HepG2 (cell line): Measurements from ENCODE around the gene VSIG8. TPM values are rescaled to one million over a fixed set of nuclear protein-coding genes. Genes with fewer than 3 reads are reported as not detected.

ENCODE experiments used
- ATAC-seq: fragments of 200-7000 bp; cut with Tn5 transposase; 3 replicates; pipeline ENCODE4 v1.9.1; 2020; ENCODE audit warnings: mild to moderate bottlenecking, moderate library complexity
- BruUV-seq: library from RNA; stranded (reverse); fragments of 400-500 nt; replicated peaks from 2 replicates; lab custom pipeline; 2021; lab: Mats Ljungman, UMichigan
- CTCF ChIA-PET: fragments of 300-600 bp; formaldehyde crosslinking; extraction: SDS; loops from one replicate; lab custom pipeline; 2021; ENCODE audit warnings: low total read pairs, inconsistent platforms, low intra/inter-chr PET ratio; lab: Yijun Ruan, JAX
- POLR2A ChIA-PET: fragments of 350-600 bp; sonication (Branson Sonifier 250); formaldehyde crosslinking; loops from one replicate; lab custom pipeline; 2020; ENCODE audit warnings: antibody characterized with exemption, inconsistent platforms; lab: Yijun Ruan, JAX
- DNase-seq: peaks from one replicate; pipeline ENCODE4 v3.0.0-alpha.2; 2015; ENCODE audit warnings: low spot score
- FAIRE-seq: peaks from 3 replicates; lab custom pipeline; 2011; peaks lifted over from hg19 to GRCh38; lab: Jason Lieb, UNC
- H2AFZ ChIP-seq: one replicate; pipeline ENCODE4 v1.6.1; 2011; ENCODE audit warnings: low read length, inconsistent platforms
- H3K27ac ChIP-seq: fragments of 300-600 bp; 3 replicates; pipeline ENCODE4 v1.8.0; 2011; ENCODE audit warnings: mixed run types, mild to moderate bottlenecking, mixed read lengths, low read length, inconsistent platforms; ENCODE audit not compliant: insufficient read depth; ENCODE audit errors: extremely low read length
- H3K27me3 ChIP-seq, 2 experiments: fragments of 200-600 bp in 1 of 2; 2 replicates in 1 of 2; 3 replicates in 1 of 2; pipeline versions ENCODE4 v1.6.0 to v1.8.0; 2011; ENCODE audit warnings: low read length in 2 of 2, mild to moderate bottlenecking in 2 of 2, moderate library complexity in 2 of 2, inconsistent platforms in 1 of 2; ENCODE audit not compliant: insufficient read depth in 2 of 2, control insufficient read depth in 1 of 2
- H3K36me3 ChIP-seq, 2 experiments: fragments of 200-600 bp in 1 of 2; replicated peaks in 1 of 2; 2 replicates in 1 of 2; 3 replicates in 1 of 2; pipeline versions ENCODE4 v1.5.1 to v1.8.0; 2011; ENCODE audit warnings: low read length in 2 of 2, inconsistent platforms in 1 of 2; ENCODE audit not compliant: insufficient read depth in 2 of 2, control insufficient read depth in 1 of 2
- H3K4me1 ChIP-seq: 2 replicates; pipeline ENCODE4 v1.5.1; 2012; ENCODE audit warnings: low read length, inconsistent platforms; ENCODE audit not compliant: insufficient read depth
- H3K4me2 ChIP-seq: 2 replicates; pipeline ENCODE4 v1.6.0; 2011; ENCODE audit warnings: low read depth, low read length, inconsistent platforms
- H3K4me3 ChIP-seq, 3 experiments: fragments of 200-600 bp in 1 of 3; sonication (generic), shearing (Covaris generic) in 1 of 3; replicated peaks in 1 of 3; 2 replicates each; pipeline ENCODE4 v1.5.1; 2011 to 2016; ENCODE audit warnings: low read length in 3 of 3, inconsistent platforms in 2 of 3, low read depth in 2 of 3, mild to moderate bottlenecking in 2 of 3, control low read depth in 1 of 3, mixed read lengths in 1 of 3; ENCODE audit not compliant: insufficient read depth in 1 of 3
- H3K79me2 ChIP-seq: one replicate; pipeline ENCODE4 v1.6.1; 2011; ENCODE audit warnings: low read length, inconsistent platforms; ENCODE audit not compliant: insufficient read depth
- H3K9ac ChIP-seq: 2 replicates; pipeline ENCODE4 v1.6.0; 2011; ENCODE audit warnings: mild to moderate bottlenecking, low read depth, low read length, inconsistent platforms; ENCODE audit not compliant: insufficient read depth
- H3K9me3 ChIP-seq: 2 replicates; pipeline ENCODE4 v1.5.1; 2012; ENCODE audit warnings: mild to moderate bottlenecking, low read length
- H4K20me1 ChIP-seq: 2 replicates; pipeline ENCODE4 v1.6.0; 2011; ENCODE audit warnings: inconsistent platforms, mild to moderate bottlenecking, low read length, moderate library complexity; ENCODE audit not compliant: insufficient read depth
- AGO1 ChIP-seq: fragments of 200-400 bp; formaldehyde crosslinking; IDR thresholded peaks from 2 replicates; pipeline ENCODE4 v1.6.1; 2017; ENCODE audit warnings: mild to moderate bottlenecking, low read depth, low read length, moderate library complexity; ENCODE audit not compliant: poor library complexity, severe bottlenecking
- DPF2 ChIP-seq: sonication (generic); formaldehyde crosslinking; IDR thresholded peaks from 2 replicates; pipeline ENCODE4 v1.4.0; 2020; ENCODE audit warnings: mild to moderate bottlenecking, low read depth, missing genetic modification reagents, borderline replicate concordance
- KLF6 ChIP-seq: IDR thresholded peaks from 2 replicates; pipeline ENCODE4 v1.8.0; 2016; ENCODE audit warnings: missing biosample characterization, missing genetic modification reagents
- RBAK ChIP-seq: sonication (generic); formaldehyde crosslinking; IDR thresholded peaks from 2 replicates; pipeline ENCODE4 v1.5.1; 2020; ENCODE audit warnings: mild to moderate bottlenecking, missing genetic modification reagents
- RBM39 ChIP-seq: fragments of 200-400 bp; formaldehyde crosslinking; IDR thresholded peaks from one replicate; pipeline ENCODE4 v1.6.1; 2018; ENCODE audit warnings: antibody characterized with exemption, mild to moderate bottlenecking, low read depth, low read length; ENCODE audit not compliant: poor library complexity, severe bottlenecking
- SMAD9 ChIP-seq: sonication (generic); formaldehyde crosslinking; IDR thresholded peaks from 2 replicates; pipeline ENCODE4 v1.5.1; 2020; ENCODE audit warnings: mild to moderate bottlenecking, missing genetic modification reagents
- SRSF1 ChIP-seq: fragments of 200-400 bp; formaldehyde crosslinking; optimal IDR thresholded peaks from 2 replicates; pipeline ENCODE3; 2017; ENCODE audit warnings: mild to moderate bottlenecking, low read depth, low read length, moderate library complexity
- ZBTB2 ChIP-seq: sonication (generic); formaldehyde crosslinking; IDR thresholded peaks from 2 replicates; pipeline ENCODE4 v1.8.0; 2022; ENCODE audit warnings: low read depth, missing genetic modification reagents
- ZFX ChIP-seq: sonication (generic); formaldehyde crosslinking; IDR thresholded peaks from 2 replicates; pipeline ENCODE4 v1.4.0; 2020; ENCODE audit warnings: mild to moderate bottlenecking, low read depth, missing genetic modification reagents, moderate library complexity
- ZMAT3 ChIP-seq: sonication (generic); formaldehyde crosslinking; conservative IDR thresholded peaks from 2 replicates; pipeline ENCODE4 v1.7.0; 2021; ENCODE audit warnings: missing genetic modification reagents
- ZNF17 ChIP-seq: sonication (generic); formaldehyde crosslinking; IDR thresholded peaks from 2 replicates; pipeline ENCODE4 v1.5.0; 2020; ENCODE audit warnings: mild to moderate bottlenecking, missing genetic modification reagents
- ZNF260 ChIP-seq: sonication (generic); formaldehyde crosslinking; IDR thresholded peaks from 2 replicates; pipeline ENCODE4 v1.4.0; 2020; ENCODE audit warnings: missing genetic modification reagents, low read depth, mild to moderate bottlenecking, borderline replicate concordance
- ZNF563 ChIP-seq: sonication (generic); formaldehyde crosslinking; IDR thresholded peaks from 2 replicates; pipeline ENCODE4 v1.8.0; 2022; ENCODE audit warnings: mild to moderate bottlenecking, moderate library complexity, missing genetic modification reagents
- ZNF713 ChIP-seq: sonication (generic); formaldehyde crosslinking; IDR thresholded peaks from 2 replicates; pipeline ENCODE4 v1.4.0; 2020; ENCODE audit warnings: mild to moderate bottlenecking, missing genetic modification reagents
- ZNF788 ChIP-seq: sonication (generic); formaldehyde crosslinking; IDR thresholded peaks from 2 replicates; pipeline ENCODE4 v1.5.0; 2020; ENCODE audit warnings: mild to moderate bottlenecking, missing genetic modification reagents, borderline replicate concordance
- WGBS: methylation state at CpG from one replicate; pipeline ENCODE4 v1.1.6; 2017; ENCODE audit warnings: low lambda C conversion rate; 5-methylcytosine and 5-hydroxymethylcytosine counted together
- in situ Hi-C: cut with HindIII; loops from 2 replicates; pipeline ENCODE4 v1.10.0; 2017; ENCODE audit warnings: low pct_unique_long_range_greater_than_20kb; ENCODE audit not compliant: extremely low pct_ligation_motif_present
- intact Hi-C: fragments of 100-400 bp; cut with micrococcal nuclease; formaldehyde crosslinking; loops from one replicate; pipeline ENCODE4 v1.10.0; 2022; ENCODE audit not compliant: unreplicated experiment
- polyA plus RNA-seq, 8 experiments: library from polyadenylated mRNA; depleted of rRNA in 3 of 8; stranded (reverse) in 7 of 8; unstranded in 1 of 8; fragments of >200 nt; fragmentation: Illumina TruSeq in 4 of 8; extraction: Trizol in 4 of 8; gene quantifications; 2 replicates each; pipeline versions ENCODE4 v1.2.1 to v1.2.3, GENCODE V29; 2011 to 2016; ENCODE audit warnings: low read depth in 4 of 8, missing spikeins in 1 of 8, mixed read lengths in 1 of 8; ENCODE audit not compliant: insufficient read depth in 1 of 8
- total RNA-seq, 5 experiments: library from RNA; depleted of rRNA; stranded (reverse); fragments of >200 nt; fragmentation: Illumina TruSeq; extraction: Trizol; gene quantifications; 2 replicates each; pipeline ENCODE4 v1.2.3, GENCODE V29; 2016; ENCODE audit warnings: low read depth in 1 of 5

Gene VSIG8
- total and polyA plus RNA-seq, 2 of the 13 experiments (the other 11 are each of a cell fraction or from before 2014, with no cell fraction given), result not detected

DNA sequence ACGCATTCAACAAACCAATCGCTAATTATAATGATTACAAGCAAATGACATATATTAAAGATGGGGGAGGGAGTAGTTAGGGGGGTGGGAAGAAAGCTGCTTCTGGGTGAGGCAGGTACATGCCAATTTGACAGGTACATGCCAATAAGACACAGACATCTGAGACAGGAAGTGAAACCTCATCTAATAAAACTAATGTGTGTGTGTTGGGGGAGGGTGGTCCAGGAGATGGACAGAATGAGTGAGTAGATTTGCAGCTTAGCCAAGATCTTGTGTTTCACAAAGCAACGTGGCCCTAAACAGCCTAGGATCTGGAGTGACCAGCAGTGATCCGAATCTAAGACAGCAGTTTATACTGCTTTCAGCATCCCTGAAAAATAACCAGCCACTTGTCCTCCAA lies 26.7 kb upstream of the VSIG8 start:
- FAIRE-seq, result no peak
- H3K27me3 ChIP-seq, result peaks cover 1% of the 10 kb centered on the region in 2 experiments; a peak in 2 of 5 replicates
- H2AFZ ChIP-seq, result no peak overlapping the region

More for the DNA sequence above, 26.7 kb upstream of the VSIG8 start:
- DNase-seq, result no peak
- TF ChIP-seq DPF2 (CRISPR knock-in tag) (no peak), ZNF260 (no peak), RBM39 (no peak), ZMAT3 (CRISPR knock-in tag) (no peak), KLF6 (no peak), ZNF563 (CRISPR knock-in tag) (no peak), ZBTB2 (no peak), ZNF17 (no peak), AGO1 (no peak), ZNF713 (no peak), SRSF1 (no peak), RBAK (CRISPR knock-in tag) (no peak), ZNF788 (CRISPR knock-in tag) (no peak), ZFX (CRISPR knock-in tag) (no peak), SMAD9 (CRISPR knock-in tag) (no peak)
- TF ChIP-seq, all 625 proteins: peak for 0
- Histone ChIP-seq H3K36me3 (no peaks in the 10 kb centered on the region), H3K79me2 (no peaks in the 10 kb centered on the region), H3K4me2 (no peak overlapping the region), H3K4me1 (no peaks in the 10 kb centered on the region), H3K27ac (no peak overlapping the region), H3K9ac (no peak overlapping the region), H3K9me3 (no peaks in the 10 kb centered on the region), H3K4me3 (no peak overlapping the region), H4K20me1 (no peaks in the 10 kb centered on the region)
- POLR2A ChIA-PET, result no interaction called here
- 8% methylated on average over 4 of the region's 4 CpGs for WGBS
- intact Hi-C loops, result no loop called here
- BruUV-seq, result no TSS peak
- in situ Hi-C loops, result no loop called here
- CTCF ChIA-PET, result no interaction called here
- no peak for ATAC-seq
